Measurements from ENCODE around the gene S100A11. TPM values are rescaled to one million over a fixed set of nuclear protein-coding genes. Genes with fewer than 3 reads are reported as not detected.

Gene S100A11
- polyA plus RNA-seq, 1 experiment, result 693 TPM

- H3K27me3 ChIP-seq (ENCODE audit: control insufficient read depth, insufficient read depth, low read length), result peaks cover 18% of the 10 kb centered on the region
- no peak overlapping the region for H3K27ac ChIP-seq (ENCODE audit: low read depth, low read length)
- H3K4me3 ChIP-seq (ENCODE audit: low read depth, low read length), result no peak overlapping the region
- DNase-seq (ENCODE audit: low read depth, low spot score), result no peak
- ChIA-PET CTCF (no interaction called here), POLR2A (no interaction called here)
- TF ChIP-seq CTCF (IDR thresholded peaks at IDR 0.05; ENCODE audit: low read depth, low read length), result no peak
- H3K9me3 ChIP-seq (ENCODE audit: control insufficient read depth, insufficient read depth, low read length), result no peaks in the 10 kb centered on the region
These were observed 5.2 kb upstream of the S100A11 start for GRCh38 chr1:152042030-152042429.

- DNase-seq (ENCODE audit: low read depth, low spot score), result no peak
- Histone ChIP-seq H3K27me3 (ENCODE audit: control insufficient read depth, insufficient read depth, low read length) (peaks cover 18% of the 10 kb centered on the region), H3K27ac (ENCODE audit: low read depth, low read length) (no peak overlapping the region), H3K4me3 (ENCODE audit: low read depth, low read length) (no peak overlapping the region), H3K9me3 (ENCODE audit: control insufficient read depth, insufficient read depth, low read length) (no peaks in the 10 kb centered on the region)
- no peak for TF ChIP-seq CTCF (IDR thresholded peaks at IDR 0.05; ENCODE audit: low read depth, low read length)
- ChIA-PET CTCF (interaction anchor here (1.4 to 1.6 kb wide), 3 partner anchors 13 to 36 kb away, joined by 3 to 6 read pairs (median 3); no protein-coding TSS in a partner anchor), POLR2A (no interaction called here)
These were observed 3.1 kb upstream of the S100A11 start for GRCh38 chr1:152039886-152040285.

- no peak for TF ChIP-seq CTCF (IDR thresholded peaks at IDR 0.05; ENCODE audit: low read depth, low read length)
- no peaks in the 10 kb centered on the region for H3K9me3 ChIP-seq (ENCODE audit: control insufficient read depth, insufficient read depth, low read length)
- DNase-seq (ENCODE audit: low read depth, low spot score), result no peak
- H3K27me3 ChIP-seq (ENCODE audit: control insufficient read depth, insufficient read depth, low read length), result peaks cover 18% of the 10 kb centered on the region
- ChIA-PET POLR2A (no interaction called here), CTCF (interaction anchor here (1.4 to 1.6 kb wide), 3 partner anchors 14 to 35 kb away, joined by 3 to 6 read pairs (median 3); no protein-coding TSS in a partner anchor)
- no peak overlapping the region for H3K4me3 ChIP-seq (ENCODE audit: low read depth, low read length)
- H3K27ac ChIP-seq (ENCODE audit: low read depth, low read length), result no peak overlapping the region
These were observed 2.7 kb upstream of the S100A11 start for GRCh38 chr1:152039461-152039860.

GRCh38 chr1:152038871-152039270 is 2.1 kb upstream of the S100A11 start:
- DNase-seq (ENCODE audit: low read depth, low spot score), result no peak
- no peak overlapping the region for H3K4me3 ChIP-seq (ENCODE audit: low read depth, low read length)
- POLR2A ChIA-PET, result no interaction called here
- H3K27me3 ChIP-seq (ENCODE audit: control insufficient read depth, insufficient read depth, low read length), result peaks cover 18% of the 10 kb centered on the region
- TF ChIP-seq CTCF (IDR thresholded peaks at IDR 0.05; ENCODE audit: low read depth, low read length), result no peak
- H3K9me3 ChIP-seq (ENCODE audit: control insufficient read depth, insufficient read depth, low read length), result no peaks in the 10 kb centered on the region
- H3K27ac ChIP-seq (ENCODE audit: low read depth, low read length), result no peak overlapping the region
- CTCF ChIA-PET, result interaction anchor here (0.9 to 1.6 kb wide), 4 partner anchors 9 to 35 kb away, joined by 3 to 6 read pairs (median 3); no protein-coding TSS in a partner anchor

GRCh38 chr1:152035539-152036266 is 1.1 kb downstream of the S100A11 start:
- no peaks in the 10 kb centered on the region for H3K9me3 ChIP-seq (ENCODE audit: control insufficient read depth, insufficient read depth, low read length)
- DNase-seq (ENCODE audit: low read depth, low spot score), result no peak
- no peak for TF ChIP-seq CTCF (IDR thresholded peaks at IDR 0.05; ENCODE audit: low read depth, low read length)
- POLR2A ChIA-PET, result interaction anchor here (0.6 to 2.2 kb wide), 3 partner anchors 12 to 273 kb away, joined by 3 to 21 read pairs (median 3); no protein-coding TSS in a partner anchor
- CTCF ChIA-PET, result interaction anchor here (1.3 to 2.4 kb wide), 5 partner anchors 11 to 127 kb away, joined by 5 to 15 read pairs (median 7); partner anchors contain the start of gene THEM4
- H3K27ac ChIP-seq (ENCODE audit: low read depth, low read length), result peak overlapping the region; percentile 89
- peak overlapping the region; percentile 74 for H3K4me3 ChIP-seq (ENCODE audit: low read depth, low read length)
- H3K27me3 ChIP-seq (ENCODE audit: control insufficient read depth, insufficient read depth, low read length), result peaks cover 8% of the 10 kb centered on the region
